DMS 273 treated with DMSO at 0.1 percent for 48 hours (cell line): Measurements from ENCODE around the gene GRIK2.
"Not testable (repeated sequence)": the region's sequence is repeated elsewhere in the genome, so short reads cannot be mapped to it uniquely, and the experiment has no call there.

Source experiments
- DNase-seq: peaks from one replicate; lab custom pipeline; 2025; lab: John Stamatoyannopoulos, UW

The GRIK2 gene

DNA sequence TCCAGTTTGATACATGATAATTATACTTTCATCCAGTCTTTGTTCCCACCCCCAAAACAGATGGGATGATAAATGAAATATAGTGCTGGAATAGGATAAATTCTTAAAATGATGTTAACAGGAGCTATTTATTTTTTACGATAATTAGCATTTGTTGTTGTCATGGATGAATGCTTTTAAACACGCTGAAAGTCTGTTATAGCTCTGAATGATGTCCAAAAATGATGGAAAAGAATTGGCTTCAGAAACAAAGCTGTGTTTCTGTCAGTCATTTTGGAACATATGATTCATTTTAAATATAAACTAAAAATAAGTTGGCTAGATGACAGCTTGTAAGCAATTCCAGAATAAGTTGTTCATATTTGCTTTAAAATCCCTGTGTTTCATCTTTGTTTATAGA is 237.4 kb downstream of the GRIK2 start:
- no peak for DNase-seq

DNA sequence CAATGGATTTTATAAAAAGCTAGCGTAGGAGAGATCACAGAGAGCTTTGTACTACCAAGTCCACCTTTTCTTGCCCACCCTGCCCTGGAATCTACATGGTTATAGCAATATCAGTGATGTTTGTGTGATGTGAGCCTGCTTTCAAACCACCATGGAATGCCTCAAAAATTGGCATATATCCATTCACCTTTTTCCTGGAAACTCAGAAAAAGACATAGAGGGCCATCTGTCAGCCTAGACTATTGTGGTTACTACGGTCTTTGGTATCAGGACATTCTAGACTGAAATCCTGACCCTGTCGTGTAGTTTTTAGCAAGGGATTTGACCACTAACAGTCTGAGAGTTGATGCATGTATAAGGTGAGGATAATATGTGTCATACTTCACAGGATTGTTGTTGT is 239.6 kb downstream of the GRIK2 start:
- DNase-seq = no peak

DNA sequence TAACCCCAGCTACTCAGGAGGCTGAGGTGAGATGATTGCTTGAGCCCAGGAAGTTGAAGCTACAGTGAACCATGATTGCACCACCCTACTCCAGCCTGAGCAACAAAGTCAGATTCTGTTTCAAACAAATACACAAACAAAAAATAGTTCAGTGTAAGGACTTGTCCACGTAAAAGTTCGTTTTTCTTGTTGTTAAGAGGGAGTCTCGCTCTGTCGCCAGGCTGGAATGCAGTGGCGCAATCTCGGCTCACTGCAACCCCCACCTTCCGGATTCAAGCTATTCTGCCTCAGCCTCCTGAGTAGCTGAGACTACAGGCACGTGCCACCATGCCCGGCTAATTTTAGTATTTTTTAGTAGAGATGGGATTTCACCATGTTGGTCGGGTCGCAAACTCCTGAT is 245.4 kb downstream of the GRIK2 start:
- DNase-seq = not testable (repeated sequence)

DNA sequence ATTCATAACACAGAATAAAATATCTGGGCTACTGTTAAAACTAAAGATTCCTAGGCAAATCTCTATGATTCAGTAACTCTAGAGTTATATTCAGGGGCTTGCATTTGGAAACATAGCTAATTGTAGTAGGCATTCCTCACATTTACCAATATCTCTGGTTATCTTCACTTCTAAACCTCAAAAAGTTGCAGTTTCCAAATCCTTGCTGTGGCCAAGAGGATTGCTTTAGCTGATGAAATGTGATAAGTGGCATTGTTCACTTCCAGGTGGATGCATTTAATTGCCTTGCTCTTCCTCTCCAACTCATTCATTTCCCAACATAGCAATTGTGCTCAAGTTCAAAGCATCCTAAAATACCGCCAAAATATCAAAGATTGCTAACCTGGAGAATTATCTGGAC is 246.6 kb downstream of the GRIK2 start:
- no peak for DNase-seq

DNA sequence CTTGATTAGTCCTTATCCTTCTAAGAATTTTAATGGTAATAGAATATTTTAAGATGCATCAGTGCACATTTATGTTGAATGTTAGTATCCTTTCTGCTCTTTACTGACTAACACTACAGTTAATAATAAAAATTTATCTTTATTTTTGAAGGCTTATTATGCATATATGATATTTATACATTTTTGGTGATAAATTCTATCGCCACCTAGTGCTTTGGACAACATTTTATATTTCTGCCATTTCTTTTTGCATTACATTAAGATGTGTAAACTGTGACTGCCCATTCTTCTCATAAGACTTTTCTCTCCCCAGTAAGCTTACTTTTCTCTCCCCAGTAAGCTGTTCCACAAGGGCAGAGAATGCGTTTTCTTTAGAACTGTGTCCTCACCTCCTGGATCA is 252.3 kb downstream of the GRIK2 start:
- DNase-seq = no peak

DNA sequence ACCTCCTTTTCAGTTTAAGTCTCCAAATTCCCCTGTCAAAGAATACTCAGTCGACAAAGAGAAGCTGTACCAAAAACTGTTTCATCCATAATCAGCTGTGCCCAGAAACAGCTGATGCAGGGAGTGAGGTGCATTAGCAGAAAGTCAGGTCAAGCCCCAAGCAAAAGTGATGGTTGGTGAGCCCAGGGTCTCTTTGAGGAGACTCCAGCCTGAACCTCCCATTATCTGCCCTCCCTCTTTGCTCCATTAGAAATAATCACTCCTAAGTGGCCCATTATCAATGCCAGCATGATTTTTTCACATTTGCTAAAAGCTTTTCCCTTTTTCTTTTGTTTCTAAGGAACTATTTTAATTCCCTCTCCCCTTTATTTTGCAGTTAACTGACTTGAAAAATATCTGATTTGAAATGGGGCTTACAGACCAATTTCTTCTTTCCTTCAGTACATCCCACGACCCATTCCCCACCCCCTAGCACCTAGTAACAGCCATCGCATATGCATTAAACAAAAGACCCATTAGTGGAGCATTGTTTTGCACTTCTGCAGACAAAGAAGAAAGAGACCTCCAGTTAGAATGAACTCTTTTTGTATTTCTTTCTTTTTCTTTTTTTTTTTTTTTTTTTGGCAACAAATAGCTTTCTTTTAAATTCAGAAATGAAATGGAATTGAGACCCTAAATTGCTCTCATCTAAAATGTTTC is 257.0 kb downstream of the GRIK2 start:
- DNase-seq = no peak

DNA sequence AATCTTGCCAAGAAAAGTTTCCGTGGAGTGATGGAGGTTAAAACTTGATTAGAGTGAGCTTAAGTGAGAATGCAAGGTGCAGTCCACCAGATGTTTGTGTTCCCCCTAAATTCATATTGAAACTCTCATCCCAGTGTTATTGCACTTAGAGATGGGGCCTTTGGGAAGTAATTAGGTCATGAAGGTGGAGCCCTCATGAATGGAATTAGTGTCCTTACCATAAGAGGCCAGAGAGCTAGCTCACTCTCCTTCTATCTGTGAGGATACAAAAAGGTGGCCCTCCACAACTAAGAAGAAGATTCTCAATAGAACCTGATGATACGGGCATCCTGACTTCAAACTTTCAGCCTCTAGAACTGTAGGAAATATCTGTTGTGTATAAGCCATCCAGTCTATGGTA is 258.6 kb downstream of the GRIK2 start:
- DNase-seq = no peak

DNA sequence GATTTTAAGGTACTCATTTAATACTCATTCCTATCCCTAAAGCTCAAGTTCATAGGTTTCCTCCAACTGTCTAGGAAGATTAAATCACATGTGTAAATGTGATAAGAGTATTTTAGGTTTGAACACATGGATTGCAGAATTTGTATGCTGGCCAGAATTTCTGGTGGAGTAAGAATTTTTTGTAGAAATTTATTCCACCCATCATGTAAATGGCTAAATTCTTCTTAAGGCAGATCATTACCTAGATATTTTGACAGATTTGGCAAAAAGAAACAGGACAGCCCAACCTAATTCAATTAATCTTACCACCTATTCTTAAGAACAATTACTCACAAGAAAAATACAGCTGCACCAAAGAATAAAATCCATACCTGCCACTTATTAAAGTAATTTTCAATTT is 261.6 kb downstream of the GRIK2 start:
- no peak for DNase-seq

DNA sequence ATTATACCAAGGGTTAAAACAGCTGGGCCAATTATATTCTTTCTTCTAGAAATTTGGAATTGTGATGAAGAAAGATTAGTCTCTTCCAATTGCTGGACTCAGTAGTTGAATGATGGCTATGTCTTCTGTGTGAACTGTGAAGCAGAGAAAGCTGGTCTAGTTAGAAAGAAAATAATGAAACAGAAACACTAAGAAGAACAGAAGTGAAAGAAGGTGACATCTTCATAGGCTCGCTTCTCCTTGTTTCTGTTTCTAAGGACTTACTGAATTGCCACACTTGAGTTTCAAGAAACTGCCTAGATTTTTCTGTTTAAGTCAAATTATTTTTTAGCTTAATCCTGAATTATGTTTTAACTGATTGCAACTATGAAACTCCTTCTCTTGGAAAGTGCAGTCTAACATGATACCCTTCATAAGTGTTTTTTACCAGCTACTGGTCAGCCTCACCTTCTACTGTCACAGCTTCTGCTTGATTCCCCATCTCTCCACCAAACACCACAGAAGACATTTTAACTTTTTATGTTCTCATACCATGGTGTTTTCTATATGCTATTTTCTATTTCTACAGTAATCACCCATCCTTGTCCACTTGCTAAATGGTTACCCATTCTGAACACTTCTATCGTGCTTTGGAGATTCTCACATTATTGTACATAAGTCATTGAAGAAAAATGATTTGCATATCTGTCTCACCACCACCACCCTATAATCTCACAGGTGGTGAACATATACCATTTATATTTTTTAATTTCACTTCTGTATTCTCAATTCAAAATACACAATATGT is 268.8 kb downstream of the GRIK2 start:
- no peak for DNase-seq

DNA sequence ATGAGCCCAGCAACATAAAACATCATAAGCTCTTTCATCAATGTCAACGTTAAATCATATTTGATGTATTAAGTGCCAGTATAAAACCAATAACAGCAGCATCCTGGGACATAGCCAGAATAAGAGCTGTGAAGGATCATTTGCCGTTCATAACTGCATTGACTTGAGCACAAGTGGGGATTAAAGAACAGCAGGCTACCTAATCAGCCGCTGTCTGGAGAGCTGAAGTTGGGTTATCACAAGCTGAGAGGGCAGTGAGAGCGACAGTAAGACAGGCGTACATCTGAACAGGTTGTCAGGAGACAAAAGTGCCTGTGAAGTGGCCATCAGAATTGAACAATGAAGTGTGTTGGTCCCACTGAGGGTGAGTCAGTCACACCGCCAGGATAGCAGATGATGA is 269.6 kb downstream of the GRIK2 start:
- DNase-seq = no peak

DNA sequence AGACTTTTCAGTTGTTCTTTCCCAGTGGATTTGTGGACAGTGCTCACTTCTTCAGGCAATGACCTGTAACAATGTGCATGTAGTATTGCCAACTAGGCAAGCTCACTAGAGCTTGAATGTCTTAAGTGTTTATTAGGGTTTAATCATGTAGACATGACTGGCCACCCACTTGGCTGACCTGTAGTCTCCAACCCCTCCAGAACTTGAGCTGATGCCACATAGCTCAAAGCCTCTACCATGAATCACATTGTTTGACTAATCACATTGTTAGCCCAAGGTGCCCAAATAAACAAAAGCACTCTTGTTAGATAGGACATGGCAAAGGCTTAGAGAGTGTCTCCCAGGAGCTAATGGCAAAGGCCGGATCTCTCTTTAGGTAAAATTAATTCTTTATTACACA is 272.7 kb downstream of the GRIK2 start:
- no peak for DNase-seq

DNA sequence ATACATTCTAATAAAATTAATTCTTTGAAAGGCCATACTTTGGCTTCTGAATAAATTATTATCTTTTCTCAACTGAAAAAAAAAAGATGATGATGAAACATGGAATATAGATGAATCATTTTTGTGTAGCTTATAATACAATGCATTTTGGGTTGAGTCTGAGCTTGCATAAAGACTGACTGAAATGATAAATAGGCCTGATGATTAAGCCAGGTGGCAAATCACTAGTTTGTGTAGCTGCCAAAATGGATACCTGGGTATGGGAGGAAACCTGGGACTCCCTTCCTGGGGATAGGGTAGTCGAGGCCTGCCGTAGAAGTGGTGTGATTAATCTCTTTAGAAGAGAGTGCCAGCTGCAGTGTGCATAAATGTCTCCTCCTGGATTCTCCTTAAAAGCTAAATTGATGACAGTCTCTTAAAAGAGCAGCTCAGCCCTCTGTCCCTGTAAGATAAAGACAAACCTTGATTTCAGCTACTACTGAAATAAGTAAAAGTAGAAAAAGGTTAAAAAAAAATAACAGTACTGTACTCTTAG is 275.1 kb downstream of the GRIK2 start:
- no peak for DNase-seq

DNA sequence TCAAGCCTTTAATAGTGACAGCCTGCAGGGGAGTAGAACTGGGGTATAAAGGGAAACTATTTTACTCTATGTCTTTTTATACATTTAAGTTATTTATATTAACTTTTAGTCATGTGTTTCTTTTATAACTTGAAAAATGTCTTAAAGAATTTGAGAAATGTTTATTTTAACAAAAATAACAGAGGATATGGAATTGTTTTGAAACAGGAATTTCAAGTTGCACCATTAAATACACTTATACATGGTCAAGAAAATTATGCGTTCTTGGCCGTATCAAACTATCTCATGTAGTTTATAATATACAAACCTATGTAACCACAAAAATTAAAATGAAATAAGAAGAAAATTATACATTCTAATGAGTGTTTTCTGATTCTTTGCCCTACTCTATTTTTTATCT is 282.7 kb downstream of the GRIK2 start:
- DNase-seq = no peak

DNA sequence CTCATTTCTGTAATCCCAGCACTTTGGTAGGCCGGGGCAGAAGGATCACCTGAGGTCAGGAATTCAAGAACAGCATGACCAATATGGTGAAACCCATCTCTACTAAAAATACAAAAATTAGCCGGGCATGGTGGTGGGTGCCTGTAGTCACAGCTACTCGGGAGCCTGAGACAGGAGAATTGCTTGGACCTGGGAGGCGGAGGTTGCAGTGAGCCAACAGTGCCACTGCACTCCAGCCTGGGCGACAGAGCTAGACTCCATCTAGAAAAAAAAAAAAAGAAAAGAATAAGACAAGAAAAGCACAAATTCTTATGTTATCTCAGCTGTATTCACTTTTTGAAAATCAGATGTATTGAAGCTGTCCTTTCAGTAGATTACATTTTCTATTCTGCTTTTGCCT is 289.4 kb downstream of the GRIK2 start:
- DNase-seq = no peak

DNA sequence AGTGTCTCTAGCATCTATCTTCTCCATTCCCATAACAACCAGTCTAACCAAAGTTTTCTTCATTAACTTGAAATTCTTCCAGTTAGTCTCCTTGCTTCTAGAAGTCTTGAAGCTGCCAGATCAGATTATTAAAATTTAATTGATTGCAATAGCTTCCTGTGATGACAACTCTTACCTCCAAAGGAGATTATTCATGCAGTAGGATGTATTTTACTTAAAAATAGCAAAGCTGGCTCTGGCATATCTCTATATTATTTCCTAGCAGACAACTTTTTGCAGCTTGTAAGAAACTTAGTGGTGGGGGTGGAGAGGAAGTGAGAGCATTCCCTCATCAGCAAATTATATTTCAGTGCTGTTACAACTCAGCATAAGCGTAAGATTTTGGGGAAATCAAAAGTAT is 290.4 kb downstream of the GRIK2 start:
- no peak for DNase-seq

DNA sequence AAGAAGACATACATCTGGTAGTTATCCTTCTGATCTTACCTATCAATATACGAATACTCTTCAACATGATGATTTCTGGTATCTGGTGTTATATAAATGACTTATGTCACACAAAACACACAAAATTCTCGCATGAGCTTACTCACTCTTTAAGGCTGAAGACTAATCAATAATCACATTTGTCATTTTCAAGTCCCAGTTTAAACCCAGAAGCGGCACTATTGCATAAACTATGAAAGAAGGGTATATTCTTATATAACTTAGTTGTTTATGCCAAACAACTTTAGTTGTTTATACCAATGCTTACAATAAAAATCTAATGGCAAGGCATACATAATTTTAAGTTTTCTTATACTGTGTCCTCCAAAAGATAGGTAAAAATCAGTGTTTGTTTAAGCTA is 293.1 kb downstream of the GRIK2 start:
- DNase-seq = no peak

DNA sequence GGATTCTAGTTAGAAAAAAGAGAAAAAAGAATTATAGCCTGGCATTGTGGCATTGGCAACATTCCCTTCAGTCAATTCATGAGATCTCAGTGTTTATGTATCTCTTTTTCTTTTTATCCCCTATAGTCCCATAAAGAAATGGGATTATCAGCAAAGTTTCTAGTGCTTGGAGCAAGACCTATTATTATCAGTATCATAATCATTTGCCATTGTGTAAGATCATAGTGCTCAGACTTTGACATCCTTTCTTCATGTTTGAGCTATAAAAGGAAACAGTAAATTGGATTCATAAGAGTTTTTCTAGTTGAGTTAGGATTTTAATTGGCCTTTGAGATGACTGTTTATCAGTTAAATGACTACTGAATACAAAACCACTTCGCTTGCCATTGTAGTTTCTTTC is 295.6 kb downstream of the GRIK2 start:
- DNase-seq = no peak

DNA sequence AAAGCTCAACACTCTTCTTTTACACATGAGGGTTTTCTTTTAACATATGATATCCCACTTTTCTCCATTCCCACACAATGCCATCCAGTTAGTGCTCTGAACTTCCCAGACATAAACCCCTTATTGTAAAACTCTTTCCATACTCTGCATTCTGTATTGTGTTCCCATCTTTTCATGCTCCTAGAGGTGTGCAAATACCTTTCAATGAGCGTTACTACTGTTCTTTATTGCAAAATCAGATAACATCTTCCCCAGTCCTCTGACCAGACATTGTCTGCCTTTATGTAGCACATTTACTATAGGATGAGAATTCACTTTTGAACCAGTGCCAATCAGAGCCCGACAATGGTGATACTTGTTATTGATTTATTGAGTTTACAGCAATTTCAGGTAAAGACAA is 296.2 kb downstream of the GRIK2 start:
- no peak for DNase-seq

DNA sequence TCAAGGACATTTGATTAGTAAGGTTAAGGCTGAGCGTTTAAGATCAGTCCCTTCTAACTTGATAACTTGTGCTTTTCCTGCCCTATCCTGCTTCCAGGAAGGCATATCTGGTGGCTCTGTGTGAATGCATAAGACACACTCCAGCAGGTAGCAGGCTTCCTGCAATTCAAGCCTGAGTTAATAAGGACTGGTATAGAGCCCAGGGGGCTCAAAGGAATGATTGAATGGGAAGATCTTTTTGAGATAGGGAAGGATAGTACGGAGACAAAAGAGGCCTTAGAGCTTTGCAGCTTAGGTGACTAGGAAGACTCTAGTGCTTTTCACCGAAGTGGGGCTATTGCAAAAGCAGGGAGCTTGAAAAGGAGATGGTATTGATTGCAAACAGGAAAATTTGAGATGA is 307.1 kb downstream of the GRIK2 start:
- DNase-seq = no peak

DNA sequence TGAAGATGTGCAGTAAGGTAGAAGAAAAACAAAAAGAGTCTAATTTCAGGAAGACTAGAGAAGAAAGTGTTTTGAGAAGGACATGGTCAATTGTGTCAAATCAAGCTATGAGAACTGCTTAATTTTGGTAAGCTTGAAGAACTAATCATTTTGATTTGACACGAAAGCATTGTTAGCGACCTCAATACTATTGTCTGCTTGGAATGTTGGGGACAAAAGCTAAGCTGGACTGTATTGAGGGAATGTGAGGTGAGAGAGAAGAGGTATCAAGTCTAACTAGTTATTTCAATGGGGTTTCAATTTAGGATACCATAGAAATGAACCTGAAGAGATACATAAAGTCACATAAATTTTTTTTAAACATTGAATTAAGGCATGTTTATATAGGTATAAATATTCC is 309.8 kb downstream of the GRIK2 start:
- DNase-seq = no peak

DNA sequence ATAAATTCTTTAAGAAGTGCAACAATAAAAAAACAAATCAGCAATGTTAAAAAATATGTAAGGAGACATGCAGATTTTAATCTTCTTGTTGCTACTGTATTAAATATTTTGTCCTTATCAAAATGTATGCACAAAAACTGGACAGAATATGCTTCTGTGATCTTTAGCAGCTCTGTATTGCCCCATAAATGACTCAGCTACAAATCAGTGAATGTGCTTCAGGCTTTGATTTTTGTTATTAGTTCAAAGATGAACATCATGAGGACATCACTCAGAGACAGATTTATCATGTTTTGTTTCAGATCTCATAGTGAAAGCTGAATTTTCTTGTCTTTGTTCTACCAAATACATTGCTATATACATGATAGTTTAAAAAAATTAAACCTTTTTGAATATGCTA is 312.4 kb downstream of the GRIK2 start:
- DNase-seq = no peak

DNA sequence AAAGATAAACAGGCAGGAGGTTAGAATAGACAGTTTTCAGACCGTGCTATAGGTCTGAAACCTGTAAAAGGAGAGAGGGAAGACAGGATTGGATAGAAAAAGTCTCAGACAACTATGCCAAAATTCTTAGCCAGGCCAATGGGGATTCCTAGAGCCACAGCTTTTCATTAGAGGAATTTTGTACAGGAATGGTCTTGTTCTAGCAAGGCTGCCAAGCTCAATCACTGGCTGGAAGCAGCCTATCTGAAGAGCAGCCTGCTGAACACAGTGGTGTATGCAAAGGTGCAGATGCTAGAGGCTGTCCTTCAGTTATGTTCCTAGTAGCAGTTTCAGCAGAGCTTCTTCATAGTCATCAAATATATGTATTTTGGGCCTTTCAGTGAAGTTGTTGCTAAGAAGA is 313.1 kb downstream of the GRIK2 start:
- no peak for DNase-seq

DNA sequence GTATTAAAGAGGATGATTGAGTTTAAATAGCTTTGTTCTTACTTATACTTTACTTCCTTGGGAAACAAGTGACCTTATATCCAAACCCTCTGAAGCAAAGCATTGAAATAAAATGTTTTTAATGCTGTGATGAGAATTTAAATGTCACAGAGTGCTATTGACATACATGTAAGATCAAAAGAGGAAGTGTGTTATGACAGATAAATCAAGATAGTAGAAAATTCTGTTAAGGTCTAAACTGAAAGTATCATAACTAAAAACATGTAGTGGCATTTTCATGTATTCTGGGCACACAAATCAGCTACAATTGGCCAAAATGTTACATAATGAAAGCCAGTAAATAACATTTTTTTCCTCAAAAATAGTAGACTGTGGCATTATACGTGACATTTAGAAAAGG is 318.0 kb downstream of the GRIK2 start:
- no peak for DNase-seq

DNA sequence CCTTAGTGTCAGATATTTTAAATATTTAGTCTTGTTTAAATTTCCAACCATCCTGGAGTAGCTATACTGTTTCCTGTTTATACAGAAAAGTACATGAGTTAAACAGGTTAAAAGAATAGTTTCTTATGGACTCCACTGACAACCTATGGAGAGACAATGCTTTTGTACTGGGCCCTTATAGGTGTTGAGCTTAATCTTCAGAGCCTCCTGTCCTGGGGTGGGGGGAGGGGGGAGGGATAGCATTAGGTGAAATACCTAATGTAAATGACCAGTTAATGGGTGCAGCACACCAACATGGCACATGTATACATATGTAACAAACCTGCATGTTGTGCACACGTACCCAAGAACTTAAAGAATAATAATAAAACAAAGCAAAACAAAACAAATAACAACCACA is 322.9 kb downstream of the GRIK2 start:
- DNase-seq = no peak
